ENCODE measurements around the gene ZBTB45. TPM values are rescaled to one million over a fixed set of nuclear protein-coding genes. Genes with fewer than 3 reads are reported as not detected.

The ZBTB45 gene
- total RNA-seq, 4 donors from 2014 or later, result 13.3 to 30.5 (median 18.4) TPM

GRCh38 chr19:58555369-58555885 is 35.8 kb upstream of the ZBTB45 start:
- TF ChIP-seq POLR2A (IDR thresholded peaks at IDR 0.05) (no peak), CTCF (IDR thresholded peaks at IDR 0.05) (no peak)
- H3K4me3 ChIP-seq (ENCODE audit: low read depth, poor library complexity, severe bottlenecking), result peak overlapping the region; percentile 64
- peak in 1 of 2 donors; percentile 86 for DNase-seq (ENCODE audit: low spot score in 2 of 2)
- intact Hi-C loops (cut with DNase I; ENCODE audit: low total_unique reads), result no loop called here
- WGBS, 2 donors, result 48 to 56% methylated on average over 4 of the region's 4 CpGs

GRCh38 chr19:58554494-58555368 is 35.1 kb upstream of the ZBTB45 start, which contains the start of gene CHMP2A:
CHMP2A (minus strand) TSS chr19:58555105; CDS start chr19:58554212, 893 bp downstream.
- intact Hi-C loops (cut with DNase I; ENCODE audit: low total_unique reads), result no loop called here
- H3K4me3 ChIP-seq (ENCODE audit: low read depth, poor library complexity, severe bottlenecking), result peak within 1 kb of the TSS; percentile 64
- WGBS, 2 donors, result 0% methylated on average over 49 to 66 of the region's 69 CpGs
- TF ChIP-seq POLR2A (IDR thresholded peaks at IDR 0.05), result peak in 1 of 2 donors; percentile 47
- TF ChIP-seq CTCF (IDR thresholded peaks at IDR 0.05), result no peak
- peak; percentile 97 to 100 for DNase-seq (ENCODE audit: low spot score in 2 of 2)

- 20 to 51% methylated on average over 18 of the region's 18 CpGs for WGBS, 2 donors
- TF ChIP-seq POLR2A (IDR thresholded peaks at IDR 0.05), result no peak
- TF ChIP-seq CTCF (IDR thresholded peaks at IDR 0.05), result no peak
- intact Hi-C loops (cut with DNase I; ENCODE audit: low total_unique reads), result no loop called here
- DNase-seq (ENCODE audit: low spot score in 2 of 2), result peak in 1 of 2 donors; percentile 86
- peak overlapping the region; percentile 64 for H3K4me3 ChIP-seq (ENCODE audit: low read depth, poor library complexity, severe bottlenecking)
Measured at GRCh38 chr19:58553799-58554493, 34.3 kb upstream of the ZBTB45 start.

GRCh38 chr19:58552655-58553054 is 33.0 kb upstream of the ZBTB45 start:
- TF ChIP-seq POLR2A (IDR thresholded peaks at IDR 0.05) (no peak), CTCF (IDR thresholded peaks at IDR 0.05) (no peak)
- no peak overlapping the region for H3K4me3 ChIP-seq (ENCODE audit: low read depth, poor library complexity, severe bottlenecking)
- intact Hi-C loops (cut with DNase I; ENCODE audit: low total_unique reads), result no loop called here
- no peak for DNase-seq (ENCODE audit: low spot score in 2 of 2)
- 86 to 87% methylated on average over 2 of the region's 2 CpGs for WGBS, 2 donors

- 92 to 94% methylated on average over 18 of the region's 18 CpGs for WGBS, 2 donors
- no peak overlapping the region for H3K4me3 ChIP-seq (ENCODE audit: low read depth, poor library complexity, severe bottlenecking)
- DNase-seq (ENCODE audit: low spot score in 2 of 2), result no peak
- intact Hi-C loops (cut with DNase I; ENCODE audit: low total_unique reads), result no loop called here
- TF ChIP-seq CTCF (IDR thresholded peaks at IDR 0.05) (no peak), POLR2A (IDR thresholded peaks at IDR 0.05) (no peak)
Measured at GRCh38 chr19:58551577-58552471, 32.2 kb upstream of the ZBTB45 start.

Data from lower leg skin (tissue), 4 donors.